BLaER1 treated with 17β-estradiol and CSF1 and Interleukin-3, amounts not matched to agents 10 nM and 100 nM (cell line): ENCODE measurements around the gene ADCK1.

Experiments used
- H3K27ac ChIP-seq, 11 experiments: shearing (Covaris generic); formaldehyde crosslinking; 2 replicates each; pipeline ENCODE4 v1.8.1; 2022
- H3K27me3 ChIP-seq, 11 experiments: shearing (Covaris generic); formaldehyde crosslinking; 2 replicates each; pipeline ENCODE4 v1.8.1; 2022
- H3K36me3 ChIP-seq, 11 experiments: shearing (Covaris generic); formaldehyde crosslinking; 2 replicates each; pipeline ENCODE4 v1.8.1; 2022
- H3K4me1 ChIP-seq, 10 experiments: shearing (Covaris generic); formaldehyde crosslinking; 2 replicates each; pipeline ENCODE4 v1.8.1; 2022
- H3K4me2 ChIP-seq, 11 experiments: shearing (Covaris generic); formaldehyde crosslinking; 2 replicates each; pipeline ENCODE4 v1.8.1; 2022
- H3K4me3 ChIP-seq, 10 experiments: shearing (Covaris generic); formaldehyde crosslinking; 2 replicates each; pipeline ENCODE4 v1.8.1; 2022
- H3K9ac ChIP-seq, 11 experiments: shearing (Covaris generic); formaldehyde crosslinking; 2 replicates each; pipeline ENCODE4 v1.8.1; 2022
- H3K9me3 ChIP-seq, 11 experiments: shearing (Covaris generic); formaldehyde crosslinking; replicated peaks in 1 of 11; 2 replicates each; pipeline ENCODE4 v1.8.1; 2022
- H4K20me1 ChIP-seq, 11 experiments: shearing (Covaris generic); formaldehyde crosslinking; 2 replicates each; pipeline ENCODE4 v1.8.1; 2022
- Cebpa-rat ChIP-seq, 11 experiments: shearing (Covaris generic); IDR thresholded peaks; 2 replicates each; pipeline ENCODE4 v1.8.1; 2022

ADCK1 gene

GRCh38 chr14:77859934-77860570 lies 60.1 kb downstream of the ADCK1 start:
- Histone ChIP-seq H3K4me2 (no peak overlapping the region), H3K36me3 (peaks cover 0 to 27% (median under 1%) of the 10 kb centered on the region in 11 experiments; a peak in 7 of 22 replicates), H3K9ac (no peak overlapping the region), H3K4me3 (no peak overlapping the region), H4K20me1 (no peaks in the 10 kb centered on the region), H3K27ac (no peak overlapping the region), H3K9me3 (peaks cover 0 to 8% (median 4%) of the 10 kb centered on the region in 11 experiments; a peak in 13 of 22 replicates), H3K4me1 (peaks cover 9 to 28% (median 23%) of the 10 kb centered on the region in 10 experiments; a peak in 18 of 20 replicates), H3K27me3 (no peaks in the 10 kb centered on the region)
- TF ChIP-seq Cebpa-rat (IDR thresholded peaks at IDR 0.05), result no peak

DNA sequence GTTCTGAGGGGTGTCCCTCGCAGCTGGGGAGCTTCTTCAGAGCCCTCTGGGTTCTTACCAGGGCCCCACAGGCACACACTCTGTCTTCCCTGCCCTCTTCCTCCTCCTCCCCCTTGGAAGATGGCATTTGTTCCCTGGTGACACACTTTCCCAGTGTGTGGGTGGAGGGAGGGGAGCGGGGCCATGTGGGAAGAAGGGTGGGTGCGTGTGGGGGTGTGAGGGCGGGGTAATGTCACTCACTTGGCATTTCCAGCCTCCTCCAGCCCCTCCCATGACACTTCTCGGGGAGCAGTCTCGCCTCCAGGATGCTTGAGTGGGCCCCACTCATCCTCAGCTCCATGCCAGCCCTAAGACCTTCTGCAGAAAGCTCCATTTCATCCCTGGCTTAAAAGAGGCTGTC lies 61.3 kb downstream of the ADCK1 start:
- Histone ChIP-seq H3K4me2 (no peak overlapping the region), H3K9ac (no peak overlapping the region), H3K9me3 (peaks cover 11 to 19% (median 14%) of the 10 kb centered on the region in 11 experiments), H3K27me3 (no peaks in the 10 kb centered on the region), H3K36me3 (peaks cover 0 to 38% (median 10%) of the 10 kb centered on the region in 11 experiments; a peak in 10 of 22 replicates), H3K4me1 (peaks cover 9 to 28% (median 23%) of the 10 kb centered on the region in 10 experiments; a peak in 18 of 20 replicates), H3K27ac (no peak overlapping the region), H3K4me3 (no peak overlapping the region), H4K20me1 (no peaks in the 10 kb centered on the region)
- no peak for TF ChIP-seq Cebpa-rat (IDR thresholded peaks at IDR 0.05)

DNA sequence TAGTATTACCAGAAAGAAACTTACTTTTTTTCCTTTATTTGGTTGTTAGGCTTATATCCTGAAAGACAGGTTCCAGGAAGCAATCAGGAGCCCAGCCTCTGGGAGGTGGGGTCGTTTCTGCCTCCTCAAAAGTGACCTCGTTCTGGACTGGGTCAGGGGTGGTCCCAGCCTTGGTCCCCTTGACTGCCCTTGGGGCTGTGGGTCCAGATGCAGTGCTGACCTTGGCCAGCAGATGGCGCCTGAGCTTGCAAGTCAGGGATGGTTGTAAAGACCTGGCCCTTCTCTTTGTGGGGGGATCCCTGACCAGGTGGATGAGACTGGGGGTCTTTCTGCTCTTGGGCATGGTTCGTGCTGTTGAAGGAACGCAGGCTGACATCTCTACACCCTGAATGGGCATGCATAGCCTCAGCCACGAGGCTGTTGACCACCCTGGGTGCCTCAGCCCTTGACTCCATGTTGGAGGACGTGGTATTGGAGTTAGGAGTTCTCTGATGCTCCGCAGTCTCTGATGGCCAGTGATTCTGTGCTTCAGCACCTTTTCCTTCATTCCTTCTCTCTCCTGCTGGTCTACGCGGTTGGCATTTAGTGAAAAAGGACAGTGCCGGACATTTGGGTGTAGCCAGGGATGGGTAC lies 62.4 kb downstream of the ADCK1 start:
- Histone ChIP-seq H3K27ac (no peak overlapping the region), H3K4me1 (peaks cover 9 to 28% (median 23%) of the 10 kb centered on the region in 10 experiments; a peak in 18 of 20 replicates), H3K27me3 (no peaks in the 10 kb centered on the region), H3K36me3 (peaks cover 0 to 39% (median 10%) of the 10 kb centered on the region in 11 experiments; a peak in 10 of 22 replicates), H4K20me1 (no peaks in the 10 kb centered on the region), H3K9me3 (peaks cover 14 to 26% (median 19%) of the 10 kb centered on the region in 11 experiments), H3K9ac (no peak overlapping the region), H3K4me3 (no peak overlapping the region), H3K4me2 (peak overlapping the region in 8 of 11 experiments; percentile 13 to 79 (median 64); a peak in 10 of 22 replicates)
- no peak for TF ChIP-seq Cebpa-rat (IDR thresholded peaks at IDR 0.05)

DNA sequence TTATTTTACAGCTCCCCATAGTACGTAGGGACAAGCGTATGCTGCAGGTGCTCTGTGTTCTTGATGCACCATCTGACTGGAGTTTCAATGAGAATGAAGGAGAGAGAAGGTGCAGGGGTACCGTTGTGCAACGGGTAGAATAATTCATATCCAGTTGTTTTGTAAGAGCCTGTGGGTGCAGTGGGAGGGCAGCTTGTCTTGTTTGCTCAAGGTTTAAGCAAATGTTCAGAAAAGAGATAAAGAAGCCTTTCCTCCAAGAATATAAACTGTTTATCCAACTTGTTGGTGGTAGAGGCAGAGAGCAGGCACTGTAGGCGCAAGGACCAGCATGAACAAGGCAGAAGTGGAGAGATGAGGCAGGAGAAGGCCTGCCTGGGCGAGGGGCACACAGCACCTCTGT lies 64.2 kb downstream of the ADCK1 start:
- 0 out of 22 replicates have a peak overlapping the region, but pooled peaks of 1 of the 11 experiments have one; percentile 10 for H3K27ac ChIP-seq

GRCh38 chr14:77864580-77864979 lies 64.7 kb downstream of the ADCK1 start:
- Histone ChIP-seq H3K4me2 (peak overlapping the region in 7 of 11 experiments; percentile 37 to 79 (median 71); a peak in 12 of 22 replicates), H3K4me3 (no peak overlapping the region), H3K4me1 (peaks cover 9 to 37% (median 29%) of the 10 kb centered on the region in 10 experiments; a peak in 18 of 20 replicates), H3K9ac (no peak overlapping the region), H3K9me3 (peaks cover 14 to 26% (median 19%) of the 10 kb centered on the region in 11 experiments), H3K27ac (0 out of 22 replicates have a peak overlapping the region, but pooled peaks of 1 of the 11 experiments have one; percentile 9), H4K20me1 (no peaks in the 10 kb centered on the region), H3K27me3 (no peaks in the 10 kb centered on the region), H3K36me3 (peaks cover 0 to 40% (median 9%) of the 10 kb centered on the region in 11 experiments; a peak in 11 of 22 replicates)
- TF ChIP-seq Cebpa-rat (IDR thresholded peaks at IDR 0.05), result no peak

More for the DNA sequence above, 64.2 kb downstream of the ADCK1 start:
- H3K36me3 ChIP-seq, result peaks cover 0 to 45% (median 10%) of the 10 kb centered on the region in 11 experiments; a peak in 11 of 22 replicates
- no peaks in the 10 kb centered on the region for H4K20me1 ChIP-seq
- no peaks in the 10 kb centered on the region for H3K27me3 ChIP-seq
- no peak for TF ChIP-seq Cebpa-rat (IDR thresholded peaks at IDR 0.05)
- H3K4me3 ChIP-seq, result no peak overlapping the region
- H3K4me1 ChIP-seq, result peaks cover 9 to 36% (median 28%) of the 10 kb centered on the region in 10 experiments; a peak in 18 of 20 replicates
- no peak overlapping the region for H3K9ac ChIP-seq
- H3K9me3 ChIP-seq, result peaks cover 14 to 26% (median 19%) of the 10 kb centered on the region in 11 experiments
- H3K4me2 ChIP-seq, result peak overlapping the region in 9 of 11 experiments; percentile 13 to 79 (median 58); a peak in 17 of 22 replicates

DNA sequence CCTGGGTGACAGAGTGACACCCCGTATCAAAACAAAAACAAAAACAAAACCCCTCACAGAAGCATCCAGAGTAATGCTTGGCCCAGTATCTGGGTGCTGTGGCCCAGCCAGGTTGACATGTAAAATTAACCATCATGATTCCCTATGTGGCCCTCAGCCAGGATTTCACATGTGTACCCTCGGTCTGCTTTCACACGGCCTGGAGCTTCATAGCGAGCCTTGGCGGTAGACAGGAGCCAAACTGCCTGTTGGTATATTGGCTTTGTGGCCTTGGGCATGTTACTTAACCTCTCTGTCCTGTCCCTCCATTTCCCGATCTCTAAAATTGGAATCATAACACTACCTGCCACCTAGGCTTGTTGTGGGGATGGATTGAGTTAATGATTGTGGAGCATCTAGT lies 65.5 kb downstream of the ADCK1 start:
- no peak for TF ChIP-seq Cebpa-rat (IDR thresholded peaks at IDR 0.05)
- Histone ChIP-seq H3K4me1 (peaks cover 9 to 37% (median 29%) of the 10 kb centered on the region in 10 experiments; a peak in 18 of 20 replicates), H3K27me3 (no peaks in the 10 kb centered on the region), H3K9me3 (peaks cover 14 to 26% (median 19%) of the 10 kb centered on the region in 11 experiments), H3K9ac (no peak overlapping the region), H3K36me3 (peaks cover 0 to 33% (median 9%) of the 10 kb centered on the region in 11 experiments; a peak in 11 of 22 replicates), H4K20me1 (no peaks in the 10 kb centered on the region), H3K4me3 (no peak overlapping the region), H3K27ac (no peak overlapping the region), H3K4me2 (no peak overlapping the region)

DNA sequence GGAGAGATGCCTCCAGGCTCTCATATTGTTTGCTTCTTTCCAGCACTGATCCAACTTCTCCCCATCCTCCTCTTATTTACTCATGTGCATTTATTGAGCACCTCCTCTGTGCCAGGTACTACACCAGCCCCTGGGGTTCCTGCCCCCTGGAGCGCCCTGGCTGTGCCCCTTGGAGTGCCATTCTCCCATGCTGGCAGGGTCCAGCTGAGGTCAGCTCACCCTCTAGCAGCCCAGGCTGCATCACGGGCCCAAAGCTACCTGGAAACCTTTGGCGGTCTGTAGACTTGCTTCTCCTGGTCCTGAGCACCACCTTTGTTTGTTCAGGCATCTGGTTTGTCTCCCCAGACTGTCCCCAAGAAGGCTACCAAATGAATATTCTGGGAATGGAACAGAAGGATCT lies 67.0 kb downstream of the ADCK1 start:
- H4K20me1 ChIP-seq, result no peaks in the 10 kb centered on the region
- no peak overlapping the region for H3K9ac ChIP-seq
- H3K36me3 ChIP-seq, result peaks cover 0 to 35% (median 10%) of the 10 kb centered on the region in 11 experiments; a peak in 11 of 22 replicates
- TF ChIP-seq Cebpa-rat (IDR thresholded peaks at IDR 0.05), result no peak
- no peak overlapping the region for H3K27ac ChIP-seq
- no peaks in the 10 kb centered on the region for H3K27me3 ChIP-seq
- H3K9me3 ChIP-seq, result peaks cover 14 to 26% (median 19%) of the 10 kb centered on the region in 11 experiments
- H3K4me1 ChIP-seq, result peaks cover 9 to 37% (median 26%) of the 10 kb centered on the region in 10 experiments; a peak in 18 of 20 replicates
- no peak overlapping the region for H3K4me2 ChIP-seq
- H3K4me3 ChIP-seq, result no peak overlapping the region

DNA sequence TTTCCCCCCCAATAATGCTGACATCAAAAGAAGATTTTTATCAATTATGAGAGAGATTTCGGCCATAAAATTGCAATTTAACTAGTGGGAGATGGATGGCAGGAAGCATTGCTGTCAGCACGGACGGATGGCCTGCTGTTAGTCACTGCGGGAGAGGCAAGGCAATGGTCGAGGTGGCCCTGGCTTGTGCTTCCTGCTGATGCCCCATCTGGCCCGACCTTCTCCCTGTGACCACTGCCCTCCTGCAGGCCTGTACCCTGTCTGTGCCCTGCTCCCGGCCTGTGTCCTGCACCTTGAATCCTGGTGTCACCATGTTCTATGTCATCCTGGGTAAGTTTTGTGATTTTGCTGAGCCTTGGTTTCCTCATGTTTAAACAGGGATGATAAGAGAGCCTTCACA lies 67.6 kb downstream of the ADCK1 start:
- no peaks in the 10 kb centered on the region for H4K20me1 ChIP-seq
- peaks cover 0 to 37% (median 10%) of the 10 kb centered on the region in 11 experiments; a peak in 11 of 22 replicates for H3K36me3 ChIP-seq
- H3K27ac ChIP-seq, result no peak overlapping the region
- no peaks in the 10 kb centered on the region for H3K27me3 ChIP-seq
- TF ChIP-seq Cebpa-rat (IDR thresholded peaks at IDR 0.05), result no peak
- H3K4me1 ChIP-seq, result peaks cover 9 to 35% (median 24%) of the 10 kb centered on the region in 10 experiments; a peak in 18 of 20 replicates
- H3K9me3 ChIP-seq, result peaks cover 14 to 26% (median 20%) of the 10 kb centered on the region in 11 experiments
- no peak overlapping the region for H3K4me2 ChIP-seq
- H3K9ac ChIP-seq, result no peak overlapping the region
- no peak overlapping the region for H3K4me3 ChIP-seq
